KMS-11 (cell line): ENCODE results near the gene JAK2.

Source experiments
- H2AFZ ChIP-seq: fragments of 200-600 bp; sonication (generic); 2 replicates; pipeline ENCODE4 v1.6.1; 2016; ENCODE audit warnings: antibody characterized with exemption, mixed run types, low read depth
- H3K27ac ChIP-seq: fragments of 200-600 bp; sonication (generic); 2 replicates; pipeline ENCODE4 v1.6.1; 2016; ENCODE audit warnings: mild to moderate bottlenecking, mixed run types
- H3K27me3 ChIP-seq: fragments of 200-600 bp; sonication (generic); 2 replicates; pipeline ENCODE4 v1.6.1; 2017; ENCODE audit warnings: mild to moderate bottlenecking, low read depth, mixed run types, moderate library complexity; ENCODE audit not compliant: insufficient read depth
- H3K36me3 ChIP-seq: fragments of 200-600 bp; sonication (generic); 2 replicates; pipeline ENCODE4 v1.6.1; 2017; ENCODE audit warnings: mild to moderate bottlenecking, mixed run types; ENCODE audit not compliant: insufficient read depth
- H3K4me1 ChIP-seq: fragments of 200-600 bp; sonication (generic); 2 replicates; pipeline ENCODE4 v1.6.1; 2016; ENCODE audit warnings: mild to moderate bottlenecking, low read depth, mixed run types; ENCODE audit not compliant: poor library complexity, severe bottlenecking
- H3K4me2 ChIP-seq: fragments of 200-600 bp; sonication (generic); 2 replicates; pipeline ENCODE4 v1.7.0; 2016; ENCODE audit warnings: mild to moderate bottlenecking, mixed run types
- H3K4me3 ChIP-seq: fragments of 200-600 bp; sonication (generic); IDR thresholded peaks from 2 replicates; pipeline ENCODE4 v1.6.1; 2017; ENCODE audit warnings: low read depth, low read length, mixed read lengths; ENCODE audit not compliant: insufficient read depth
- H3K79me2 ChIP-seq: fragments of 200-600 bp; sonication (generic); 2 replicates; pipeline ENCODE4 v1.6.1; 2016; ENCODE audit warnings: low read depth, mixed run types; ENCODE audit not compliant: insufficient read depth
- H3K9ac ChIP-seq: fragments of 200-600 bp; sonication (generic); 2 replicates; pipeline ENCODE4 v1.6.1; 2016; ENCODE audit warnings: mild to moderate bottlenecking, mixed run types
- H4K20me1 ChIP-seq: fragments of 200-600 bp; sonication (generic); 2 replicates; pipeline ENCODE4 v1.6.1; 2016; ENCODE audit warnings: mild to moderate bottlenecking, mixed run types; ENCODE audit not compliant: insufficient read depth
- CTCF ChIP-seq: fragments of 200-600 bp; sonication (generic); conservative IDR thresholded peaks from 2 replicates; pipeline ENCODE4 v1.6.1; 2017; ENCODE audit warnings: low read depth, mild to moderate bottlenecking, antibody characterized with exemption, low read length, moderate library complexity, mixed read lengths

JAK2 gene

GRCh38 chr9:4994166-4994890 lies 9.3 kb downstream of the JAK2 start:
- no peak for TF ChIP-seq CTCF
- H3K4me1 ChIP-seq = no peaks in the 10 kb centered on the region
- H2AFZ ChIP-seq = no peak overlapping the region
- H3K27ac ChIP-seq = no peak overlapping the region
- H4K20me1 ChIP-seq = no peaks in the 10 kb centered on the region
- no peaks in the 10 kb centered on the region for H3K27me3 ChIP-seq
- no peak overlapping the region for H3K4me2 ChIP-seq
- H3K9ac ChIP-seq = no peak overlapping the region
- no peaks in the 10 kb centered on the region for H3K79me2 ChIP-seq
- H3K4me3 ChIP-seq = no peak overlapping the region
- no peaks in the 10 kb centered on the region for H3K36me3 ChIP-seq

GRCh38 chr9:4997196-4997595 lies 12.1 kb downstream of the JAK2 start:
- Histone ChIP-seq H4K20me1 (no peaks in the 10 kb centered on the region), H3K9ac (no peak overlapping the region), H3K79me2 (no peaks in the 10 kb centered on the region), H3K4me1 (no peaks in the 10 kb centered on the region), H3K4me2 (no peak overlapping the region), H3K4me3 (no peak overlapping the region), H3K36me3 (no peaks in the 10 kb centered on the region), H3K27me3 (no peaks in the 10 kb centered on the region), H3K27ac (no peak overlapping the region), H2AFZ (no peak overlapping the region)
- no peak for TF ChIP-seq CTCF

- H3K9ac ChIP-seq = no peak overlapping the region
- H3K79me2 ChIP-seq = no peaks in the 10 kb centered on the region
These were observed 12.6 kb downstream of the JAK2 start for GRCh38 chr9:4997631-4998030.

GRCh38 chr9:5002811-5003210 lies 17.7 kb downstream of the JAK2 start:
- H3K4me2 ChIP-seq = no peak overlapping the region
- no peaks in the 10 kb centered on the region for H3K36me3 ChIP-seq
- no peaks in the 10 kb centered on the region for H3K4me1 ChIP-seq
- no peaks in the 10 kb centered on the region for H3K27me3 ChIP-seq
- H4K20me1 ChIP-seq = no peaks in the 10 kb centered on the region
- no peak overlapping the region for H3K9ac ChIP-seq
- H3K27ac ChIP-seq = no peak overlapping the region
- no peaks in the 10 kb centered on the region for H3K79me2 ChIP-seq
- no peak for TF ChIP-seq CTCF
- H2AFZ ChIP-seq = no peak overlapping the region
- no peak overlapping the region for H3K4me3 ChIP-seq

More at GRCh38 chr9:4997631-4998030, 12.6 kb downstream of the JAK2 start:
- Histone ChIP-seq H3K4me3 (no peak overlapping the region), H3K27me3 (no peaks in the 10 kb centered on the region), H2AFZ (no peak overlapping the region), H3K36me3 (no peaks in the 10 kb centered on the region), H4K20me1 (no peaks in the 10 kb centered on the region), H3K27ac (no peak overlapping the region), H3K4me1 (no peaks in the 10 kb centered on the region), H3K4me2 (no peak overlapping the region)
- TF ChIP-seq CTCF = no peak
